ENCODE results near the gene UACA. TPM values are rescaled to one million over a fixed set of nuclear protein-coding genes. Genes with fewer than 3 reads are reported as not detected.
A peak's percentile ranks its signal among the peaks of the same experiment; 100 is the strongest.

Gene UACA
- total RNA-seq, 2 donors from 2014 or later: 2.5 to 3.6 TPM

DNA sequence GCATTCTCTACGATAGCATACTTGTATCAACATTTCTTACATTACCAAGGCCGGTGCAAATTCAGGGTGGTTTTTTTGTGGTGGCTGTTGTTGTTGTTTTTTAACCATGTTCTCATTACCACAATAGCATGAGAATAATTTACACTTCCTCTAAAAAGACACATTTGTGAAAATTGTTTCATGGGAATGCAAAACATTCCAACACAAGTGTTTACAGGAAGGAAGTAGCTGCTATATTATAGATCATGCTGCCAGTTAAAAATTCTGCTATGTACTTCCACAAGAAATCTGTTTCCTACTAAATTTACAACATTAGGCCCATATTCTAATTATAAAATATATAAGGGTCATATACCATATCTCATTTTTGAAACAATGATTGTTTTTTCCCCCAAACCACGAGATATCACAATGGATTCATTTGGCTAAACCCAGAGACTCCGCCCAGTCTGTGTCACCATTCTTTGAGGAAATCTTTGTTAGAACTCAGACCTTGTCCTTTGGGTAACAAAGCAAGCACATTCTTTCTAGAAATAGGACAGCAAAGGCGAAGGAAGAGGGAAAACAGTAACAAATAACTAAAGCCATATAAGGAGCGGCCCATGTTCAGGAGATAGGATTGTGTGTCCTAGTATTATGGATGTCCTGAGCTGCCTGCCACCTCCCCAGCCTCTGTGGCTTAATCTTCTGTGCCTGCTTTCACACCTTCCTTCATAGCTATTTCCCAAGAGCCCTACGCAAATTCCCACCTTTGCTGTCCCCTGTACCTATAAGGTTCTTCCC is 60.1 kb downstream of the UACA start:
- Mint-ChIP-seq H3K36me3 (no peaks in the 10 kb centered on the region), H3K4me1 (ENCODE audit: low read depth in 2 of 2) (no peaks in the 10 kb centered on the region), H3K27ac (no peak overlapping the region), H3K27me3 (peaks cover 19 to 36% of the 10 kb centered on the region in 2 donors), H3K4me3 (no peak overlapping the region), H3K9me3 (no peaks in the 10 kb centered on the region)
- DNase-seq (ENCODE audit: low spot score): no peak
- ATAC-seq: no peak

DNA sequence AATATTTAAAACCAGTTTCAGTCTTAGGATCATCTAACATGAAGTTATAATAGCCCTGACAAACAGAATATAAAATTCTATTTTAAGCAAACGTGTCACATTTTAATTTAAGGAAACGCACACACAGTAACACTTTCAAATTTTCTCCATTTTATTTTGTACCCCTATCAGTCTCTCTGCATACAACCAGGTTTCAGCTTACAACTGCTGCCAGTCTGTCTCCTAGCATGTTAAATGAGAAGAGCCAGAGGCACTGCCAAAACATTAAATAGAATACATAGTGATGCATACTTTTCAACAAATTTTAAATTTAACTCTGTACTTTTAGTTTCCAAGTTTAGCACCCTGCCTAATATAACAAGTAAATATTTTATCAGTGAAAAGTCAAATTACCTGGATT is 60.8 kb downstream of the UACA start:
- no peak for ATAC-seq
- no peak overlapping the region for H3K4me3 Mint-ChIP-seq
- H3K36me3 Mint-ChIP-seq: no peaks in the 10 kb centered on the region
- no peaks in the 10 kb centered on the region for H3K9me3 Mint-ChIP-seq
- no peak overlapping the region for H3K27ac Mint-ChIP-seq
- no peaks in the 10 kb centered on the region for H3K4me1 Mint-ChIP-seq (ENCODE audit: low read depth in 2 of 2)
- H3K27me3 Mint-ChIP-seq: peaks cover 19 to 34% of the 10 kb centered on the region in 2 donors
- no peak for DNase-seq (ENCODE audit: low spot score)

DNA sequence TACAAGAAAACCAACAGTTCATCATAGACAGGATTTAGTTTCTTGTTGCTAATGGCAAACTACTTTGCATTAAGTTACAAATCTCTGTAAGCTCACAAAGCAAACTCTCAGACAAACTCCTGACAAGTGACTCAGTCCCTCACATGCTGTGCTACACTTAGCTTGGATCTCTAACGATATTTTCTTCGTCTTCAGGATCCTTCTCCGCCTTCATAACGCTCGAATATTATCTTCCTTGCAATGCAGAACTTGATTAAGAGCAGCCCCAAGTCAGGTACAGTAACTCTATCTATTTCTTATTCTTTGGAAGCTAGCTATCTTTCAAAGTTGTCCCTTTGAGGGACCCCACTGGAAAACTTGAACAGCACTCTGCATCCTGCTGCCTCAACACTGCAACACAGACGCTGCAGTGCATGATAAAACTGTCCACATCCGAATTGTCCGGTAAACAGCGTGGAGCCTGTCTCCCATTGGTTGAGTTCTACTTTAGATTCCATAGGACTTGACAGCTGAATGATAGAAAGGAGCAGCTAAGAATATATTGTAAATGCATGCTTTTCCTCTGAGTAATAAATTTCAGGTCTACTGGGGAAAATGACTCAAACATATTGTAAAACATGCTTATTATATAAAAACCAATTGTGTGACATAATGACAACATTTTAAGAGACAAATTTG is 61.3 kb downstream of the UACA start:
- ATAC-seq: no peak
- Mint-ChIP-seq H3K27me3 (peaks cover 19 to 31% of the 10 kb centered on the region in 2 donors), H3K36me3 (no peaks in the 10 kb centered on the region), H3K4me1 (ENCODE audit: low read depth in 2 of 2) (no peaks in the 10 kb centered on the region), H3K27ac (no peak overlapping the region), H3K9me3 (no peaks in the 10 kb centered on the region), H3K4me3 (no peak overlapping the region)
- DNase-seq (ENCODE audit: low spot score): no peak

DNA sequence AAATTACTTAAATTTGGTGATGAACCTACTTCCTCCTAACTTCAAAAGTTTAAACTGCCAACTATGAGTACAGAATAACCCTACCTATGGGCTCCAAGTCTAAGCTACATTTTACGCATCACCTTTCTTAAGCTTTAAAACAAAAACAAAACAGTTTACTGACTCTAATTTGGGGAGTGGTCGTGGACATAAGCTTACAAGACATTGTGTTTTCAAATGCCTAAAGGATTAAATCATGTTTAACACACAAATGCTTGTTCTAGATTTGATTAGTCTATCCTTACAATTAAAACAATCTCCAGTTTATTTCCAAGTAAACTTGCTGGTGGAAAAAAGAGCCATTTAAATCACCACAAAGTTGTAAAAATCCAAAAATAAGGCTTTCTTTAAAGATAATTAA is 62.2 kb downstream of the UACA start:
- no peaks in the 10 kb centered on the region for H3K9me3 Mint-ChIP-seq
- no peak for DNase-seq (ENCODE audit: low spot score)
- H3K4me3 Mint-ChIP-seq: no peak overlapping the region
- H3K27ac Mint-ChIP-seq: no peak overlapping the region
- H3K36me3 Mint-ChIP-seq: no peaks in the 10 kb centered on the region
- no peaks in the 10 kb centered on the region for H3K4me1 Mint-ChIP-seq (ENCODE audit: low read depth in 2 of 2)
- peaks cover 19 to 29% of the 10 kb centered on the region in 2 donors for H3K27me3 Mint-ChIP-seq
- ATAC-seq: no peak

GRCh38 chr15:70699890-70700289 is 63.5 kb downstream of the UACA start:
- DNase-seq (ENCODE audit: low spot score) (no peak), ATAC-seq (no peak)
- Mint-ChIP-seq H3K4me3 (no peak overlapping the region), H3K36me3 (no peaks in the 10 kb centered on the region), H3K27ac (no peak overlapping the region), H3K4me1 (ENCODE audit: low read depth in 2 of 2) (no peaks in the 10 kb centered on the region), H3K9me3 (no peaks in the 10 kb centered on the region), H3K27me3 (peaks cover 19 to 28% of the 10 kb centered on the region in 2 donors)

DNA sequence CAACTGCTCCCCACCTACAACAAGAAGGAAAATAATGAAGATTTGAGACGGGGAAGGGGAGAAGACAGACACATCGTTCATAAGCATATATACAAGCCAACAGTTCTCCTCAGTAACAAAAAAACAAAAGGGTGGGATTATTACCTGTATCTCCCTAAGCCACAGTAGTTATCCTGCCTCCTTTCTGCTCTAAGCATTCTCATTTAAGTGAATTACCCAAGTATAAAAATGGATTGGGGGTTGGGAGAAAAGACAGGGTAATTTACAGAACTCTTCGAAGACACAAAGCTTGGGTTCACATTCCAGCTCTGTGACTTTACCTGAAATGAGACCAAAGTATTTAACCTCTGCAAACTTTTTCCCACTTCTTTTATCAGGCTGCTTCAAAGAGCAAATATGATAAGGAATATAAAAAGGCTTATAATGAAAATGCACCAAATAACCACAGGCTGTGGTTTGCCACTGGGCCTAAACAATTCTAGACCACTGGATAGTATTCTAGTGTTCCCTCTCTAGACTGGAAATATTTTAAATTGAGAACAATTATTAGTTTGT is 64.4 kb downstream of the UACA start:
- no peaks in the 10 kb centered on the region for H3K4me1 Mint-ChIP-seq (ENCODE audit: low read depth in 2 of 2)
- no peaks in the 10 kb centered on the region for H3K36me3 Mint-ChIP-seq
- H3K27ac Mint-ChIP-seq: no peak overlapping the region
- H3K27me3 Mint-ChIP-seq: peaks cover 10 to 23% of the 10 kb centered on the region in 2 donors
- no peak overlapping the region for H3K4me3 Mint-ChIP-seq
- ATAC-seq (no peak), DNase-seq (ENCODE audit: low spot score) (no peak)
- no peaks in the 10 kb centered on the region for H3K9me3 Mint-ChIP-seq

- H3K4me3 Mint-ChIP-seq: no peak overlapping the region
Measured at GRCh38 chr15:70698426-70698825, 64.9 kb downstream of the UACA start.

DNA sequence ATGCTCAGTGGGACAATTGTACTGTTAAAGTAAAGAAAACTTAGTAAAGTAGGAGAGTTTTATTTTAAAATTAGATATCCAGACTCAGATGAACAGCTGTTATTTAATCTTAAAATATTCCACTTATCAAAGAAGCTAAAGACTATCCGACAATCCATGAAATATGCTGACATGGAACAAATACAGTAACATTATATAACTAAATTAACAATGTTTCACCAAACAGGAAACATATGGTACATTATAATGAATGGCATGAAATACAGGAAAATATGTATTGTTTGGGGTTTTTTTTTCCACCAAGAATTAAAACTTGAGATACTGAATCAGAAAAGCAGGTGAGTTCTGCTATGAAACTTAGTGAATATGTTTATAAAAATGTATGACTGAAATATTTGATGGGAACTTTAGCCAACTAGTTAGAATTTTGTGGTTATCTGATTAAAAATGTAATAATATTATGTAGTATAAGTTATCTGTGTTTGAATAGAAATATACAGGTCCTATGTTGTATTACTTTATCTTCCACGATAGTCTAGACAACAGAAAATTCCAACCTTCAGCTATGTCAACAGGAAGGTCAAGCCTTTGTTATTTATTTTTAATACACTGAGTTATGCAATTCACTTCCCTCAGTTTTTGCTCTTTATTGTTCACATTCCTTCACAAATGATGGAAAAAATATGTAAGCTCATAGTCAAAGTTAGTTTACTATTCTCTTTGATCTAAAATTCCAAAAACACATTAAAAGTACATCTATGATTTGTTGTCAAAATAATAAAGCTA is 72.7 kb downstream of the UACA start:
- no peaks in the 10 kb centered on the region for H3K36me3 Mint-ChIP-seq
- H3K4me1 Mint-ChIP-seq (ENCODE audit: low read depth in 2 of 2): no peaks in the 10 kb centered on the region
- H3K27ac Mint-ChIP-seq: no peak overlapping the region
- ATAC-seq: no peak
- DNase-seq (ENCODE audit: low spot score): no peak
- H3K27me3 Mint-ChIP-seq: peaks cover 7 to 10% of the 10 kb centered on the region in 2 donors
- no peak overlapping the region for H3K4me3 Mint-ChIP-seq
- no peaks in the 10 kb centered on the region for H3K9me3 Mint-ChIP-seq

More at GRCh38 chr15:70698426-70698825, 64.9 kb downstream of the UACA start:
- H3K27ac Mint-ChIP-seq: no peak overlapping the region
- DNase-seq (ENCODE audit: low spot score) (no peak), ATAC-seq (no peak)
- no peaks in the 10 kb centered on the region for H3K9me3 Mint-ChIP-seq
- no peaks in the 10 kb centered on the region for H3K36me3 Mint-ChIP-seq
- no peaks in the 10 kb centered on the region for H3K4me1 Mint-ChIP-seq (ENCODE audit: low read depth in 2 of 2)
- peaks cover 5 to 20% of the 10 kb centered on the region in 2 donors for H3K27me3 Mint-ChIP-seq

- ATAC-seq (no peak), DNase-seq (ENCODE audit: low spot score) (no peak)
- Mint-ChIP-seq H3K9me3 (no peaks in the 10 kb centered on the region), H3K4me3 (no peak overlapping the region), H3K27me3 (peaks cover 7 to 10% of the 10 kb centered on the region in 2 donors), H3K4me1 (ENCODE audit: low read depth in 2 of 2) (no peaks in the 10 kb centered on the region), H3K36me3 (no peaks in the 10 kb centered on the region), H3K27ac (no peak overlapping the region)
Measured at GRCh38 chr15:70690021-70690420, 73.3 kb downstream of the UACA start.

- no peak for ATAC-seq
- DNase-seq (ENCODE audit: low spot score): no peak
- peaks cover 7 to 11% of the 10 kb centered on the region in 2 donors for H3K27me3 Mint-ChIP-seq
Measured at GRCh38 chr15:70687482-70687881, 75.9 kb downstream of the UACA start.

GRCh38 chr15:70680817-70681216 is 82.5 kb downstream of the UACA start:
- Mint-ChIP-seq H3K9me3 (no peaks in the 10 kb centered on the region), H3K4me3 (no peak overlapping the region), H3K36me3 (no peaks in the 10 kb centered on the region), H3K27ac (no peak overlapping the region), H3K4me1 (ENCODE audit: low read depth in 2 of 2) (peaks cover 3 to 5% of the 10 kb centered on the region in 2 donors), H3K27me3 (peaks cover 8 to 19% of the 10 kb centered on the region in 2 donors)
- ATAC-seq: no peak
- DNase-seq (ENCODE audit: low spot score): no peak

More at GRCh38 chr15:70687482-70687881, 75.9 kb downstream of the UACA start:
- Mint-ChIP-seq H3K36me3 (no peaks in the 10 kb centered on the region), H3K27ac (no peak overlapping the region), H3K9me3 (no peaks in the 10 kb centered on the region), H3K4me1 (ENCODE audit: low read depth in 2 of 2) (no peaks in the 10 kb centered on the region), H3K4me3 (no peak overlapping the region)

GRCh38 chr15:70679919-70680231 is 83.5 kb downstream of the UACA start:
- H3K9me3 Mint-ChIP-seq: no peaks in the 10 kb centered on the region

DNA sequence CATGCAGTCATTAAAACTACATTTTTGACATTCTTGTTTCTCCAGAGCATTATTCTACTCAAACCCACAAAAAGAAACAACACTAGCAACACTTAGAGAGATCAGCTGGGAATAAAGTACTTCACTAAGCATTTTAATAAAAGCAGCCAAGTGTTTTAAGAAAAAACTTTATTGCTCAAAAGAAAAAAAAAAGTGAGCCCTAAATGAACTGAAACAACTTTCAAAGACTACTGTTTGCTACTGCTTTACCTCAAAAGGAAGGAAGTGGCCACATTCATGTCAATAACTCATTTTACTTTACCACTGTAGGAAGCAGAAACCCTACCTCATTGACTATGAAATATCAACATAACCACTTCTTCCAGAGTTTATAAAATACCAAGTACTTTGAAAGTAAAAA is 91.3 kb downstream of the UACA start:
- peak overlapping the region; percentile 74 to 94 for H3K27ac Mint-ChIP-seq

More at GRCh38 chr15:70679919-70680231, 83.5 kb downstream of the UACA start:
- Mint-ChIP-seq H3K27ac (no peak overlapping the region), H3K27me3 (peaks cover 8 to 18% of the 10 kb centered on the region in 2 donors), H3K4me3 (no peak overlapping the region), H3K4me1 (ENCODE audit: low read depth in 2 of 2) (peaks cover 3 to 5% of the 10 kb centered on the region in 2 donors), H3K36me3 (no peaks in the 10 kb centered on the region)
- DNase-seq (ENCODE audit: low spot score): no peak
- no peak for ATAC-seq

More for the DNA sequence above, 91.3 kb downstream of the UACA start:
- H3K27me3 Mint-ChIP-seq: no peaks in the 10 kb centered on the region
- DNase-seq (ENCODE audit: low spot score) (no peak), ATAC-seq (peak; percentile 73 to 90)
- H3K4me1 Mint-ChIP-seq (ENCODE audit: low read depth in 2 of 2): peaks cover 10 to 15% of the 10 kb centered on the region in 2 donors
- H3K9me3 Mint-ChIP-seq: no peaks in the 10 kb centered on the region
- H3K36me3 Mint-ChIP-seq: no peaks in the 10 kb centered on the region
- peak overlapping the region; percentile 75 for H3K4me3 Mint-ChIP-seq
